ENCODE measurements around the gene ADCY9.

Gene ADCY9

GRCh38 chr16:4003166-4003565 is 113.1 kb downstream of the ADCY9 start:
- no peak for DNase-seq (ENCODE audit: low read depth)

GRCh38 chr16:4002121-4002520 is 114.1 kb downstream of the ADCY9 start:
- no peak for DNase-seq (ENCODE audit: low read depth)

- DNase-seq (ENCODE audit: low read depth) = no peak
Measured at GRCh38 chr16:3999479-4000325, 116.5 kb downstream of the ADCY9 start.

- DNase-seq (ENCODE audit: low read depth) = no peak
Measured at GRCh38 chr16:3998793-3999478, 117.3 kb downstream of the ADCY9 start.

GRCh38 chr16:3997231-3997841 is 118.9 kb downstream of the ADCY9 start:
- DNase-seq (ENCODE audit: low read depth) = no peak

- no peak for DNase-seq (ENCODE audit: low read depth)
Measured at GRCh38 chr16:3995001-3995400, 121.2 kb downstream of the ADCY9 start.

GRCh38 chr16:3993052-3993785 is 123.0 kb downstream of the ADCY9 start:
- DNase-seq (ENCODE audit: low read depth) = no peak

- no peak for DNase-seq (ENCODE audit: low read depth)
Measured at GRCh38 chr16:3992297-3993051, 123.8 kb downstream of the ADCY9 start.

- DNase-seq (ENCODE audit: low read depth) = no peak
Measured at GRCh38 chr16:3988824-3989223, 127.4 kb downstream of the ADCY9 start.

- no peak for DNase-seq (ENCODE audit: low read depth)
Measured at GRCh38 chr16:3988011-3988410, 128.2 kb downstream of the ADCY9 start.

GRCh38 chr16:3987231-3987630 is 129.0 kb downstream of the ADCY9 start:
- DNase-seq (ENCODE audit: low read depth) = no peak

- no peak for DNase-seq (ENCODE audit: low read depth)
Measured at GRCh38 chr16:3986235-3986544, 130.1 kb downstream of the ADCY9 start.

GRCh38 chr16:3984111-3985060 is 131.9 kb downstream of the ADCY9 start:
- no peak for DNase-seq (ENCODE audit: low read depth)

- DNase-seq (ENCODE audit: low read depth) = no peak
Measured at GRCh38 chr16:3983081-3983520, 133.1 kb downstream of the ADCY9 start.

GRCh38 chr16:3982216-3982615 is 134.0 kb downstream of the ADCY9 start:
- no peak for DNase-seq (ENCODE audit: low read depth)

- no peak for DNase-seq (ENCODE audit: low read depth)
Measured at GRCh38 chr16:3980253-3981111, 135.8 kb downstream of the ADCY9 start.

- DNase-seq (ENCODE audit: low read depth) = no peak
Measured at GRCh38 chr16:3979518-3979917, 136.7 kb downstream of the ADCY9 start.

GRCh38 chr16:3979070-3979469 is 137.2 kb downstream of the ADCY9 start:
- DNase-seq (ENCODE audit: low read depth) = no peak

- no peak for DNase-seq (ENCODE audit: low read depth)
Measured at GRCh38 chr16:3977376-3977775, 138.9 kb downstream of the ADCY9 start.

GRCh38 chr16:3974751-3975150 is 141.5 kb downstream of the ADCY9 start:
- DNase-seq (ENCODE audit: low read depth) = no peak
